Measurements from ENCODE around the gene DNAH10.

Gene DNAH10

DNA sequence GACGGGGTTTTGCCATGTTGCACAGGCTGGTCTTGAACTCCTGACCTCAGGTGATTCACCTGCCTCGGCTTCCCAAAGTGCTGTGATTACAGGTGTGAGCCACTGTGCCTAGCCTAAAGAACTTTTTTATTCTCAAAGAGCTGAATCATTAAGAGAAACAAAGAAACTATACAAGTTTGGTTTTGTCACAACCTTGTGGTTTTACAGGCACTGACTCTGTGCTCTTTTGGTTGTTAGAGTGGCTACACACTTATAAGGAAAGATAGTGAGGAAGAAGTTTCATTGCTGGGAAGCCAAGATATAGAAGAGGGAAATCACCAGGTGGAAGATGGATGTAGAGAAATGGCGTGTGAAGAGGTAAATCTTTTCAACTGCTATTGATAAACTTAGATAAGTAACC, 10.1 kb upstream of the DNAH10 start:
- peaks cover 80% of the 10 kb centered on the region for H3K36me3 ChIP-seq (ENCODE audit: insufficient read depth, low read length)
- no peak overlapping the region for H3K4me3 ChIP-seq (ENCODE audit: low read length)
- H3K9me3 ChIP-seq (ENCODE audit: low read length) = no peaks in the 10 kb centered on the region
- H3K4me1 ChIP-seq (ENCODE audit: insufficient read depth, low read length) = no peaks in the 10 kb centered on the region
- no peaks in the 10 kb centered on the region for H3K27me3 ChIP-seq (ENCODE audit: insufficient read depth, low read length)
- H2AFZ ChIP-seq (ENCODE audit: low read depth, low read length) = no peak overlapping the region

DNA sequence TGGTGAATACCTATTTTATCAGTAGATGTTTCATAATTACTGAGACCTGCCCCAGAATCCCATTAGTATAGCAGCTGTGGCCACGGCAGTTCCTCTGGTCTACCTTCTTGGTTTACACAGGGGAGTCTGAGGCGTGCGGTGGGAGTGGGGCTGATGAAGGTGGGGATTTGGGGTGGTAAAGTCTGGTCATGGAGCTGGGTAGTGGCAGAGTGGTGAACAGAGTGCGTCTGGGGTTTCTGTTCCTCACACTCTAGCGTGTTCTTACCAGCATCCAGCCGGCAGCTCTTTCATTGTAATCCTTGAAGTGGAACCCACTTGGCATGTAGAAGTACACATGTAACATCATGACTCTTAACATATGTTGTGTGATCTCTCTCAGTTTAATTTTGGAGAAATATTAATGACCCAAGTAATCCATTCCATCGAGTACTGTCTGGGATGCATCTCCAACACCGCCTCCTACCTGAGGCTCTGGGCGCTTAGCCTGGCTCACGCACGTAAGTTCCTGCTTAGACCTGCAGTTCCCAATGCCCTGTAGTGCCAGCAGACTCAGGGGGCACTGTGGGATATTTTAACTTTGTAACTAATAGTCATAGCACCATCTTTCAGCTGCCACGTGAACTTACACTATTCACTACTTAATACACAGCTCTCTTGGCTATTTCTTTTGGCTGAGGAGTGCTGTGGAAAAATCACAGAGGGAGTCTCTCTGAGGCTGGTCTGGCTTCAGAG, 7.9 kb upstream of the DNAH10 start:
- H3K27me3 ChIP-seq (ENCODE audit: insufficient read depth, low read length) = no peaks in the 10 kb centered on the region
- H2AFZ ChIP-seq (ENCODE audit: low read depth, low read length) = no peak overlapping the region
- no peak overlapping the region for H3K4me3 ChIP-seq (ENCODE audit: low read length)
- H3K9me3 ChIP-seq (ENCODE audit: low read length) = no peaks in the 10 kb centered on the region
- H3K4me1 ChIP-seq (ENCODE audit: insufficient read depth, low read length) = no peaks in the 10 kb centered on the region
- H3K36me3 ChIP-seq (ENCODE audit: insufficient read depth, low read length) = peaks cover 74% of the 10 kb centered on the region

DNA sequence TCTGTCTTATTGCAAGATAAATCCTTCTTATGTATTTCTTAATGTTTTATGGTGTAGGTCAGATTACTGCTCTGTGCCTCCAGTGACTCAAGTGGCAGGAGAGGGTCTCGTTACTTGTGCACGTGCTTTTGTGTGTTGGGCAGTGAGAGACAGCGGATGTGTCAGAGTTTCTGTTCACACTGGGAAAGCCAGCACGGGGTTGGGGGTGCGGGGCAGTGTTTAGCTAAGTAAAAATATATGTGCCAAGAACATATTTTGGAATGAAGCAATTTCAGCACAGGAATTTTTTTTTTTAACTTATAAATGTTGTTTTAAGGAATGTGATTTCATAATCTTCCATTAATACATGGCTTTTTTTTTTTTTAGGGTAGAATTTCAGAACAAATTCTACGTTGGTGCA, 4.5 kb upstream of the DNAH10 start:
- H2AFZ ChIP-seq (ENCODE audit: low read depth, low read length) = no peak overlapping the region
- no peak overlapping the region for H3K4me3 ChIP-seq (ENCODE audit: low read length)
- H3K27me3 ChIP-seq (ENCODE audit: insufficient read depth, low read length) = no peaks in the 10 kb centered on the region
- H3K4me1 ChIP-seq (ENCODE audit: insufficient read depth, low read length) = no peaks in the 10 kb centered on the region
- H3K36me3 ChIP-seq (ENCODE audit: insufficient read depth, low read length) = peaks cover 62% of the 10 kb centered on the region
- H3K9me3 ChIP-seq (ENCODE audit: low read length) = peaks cover 4% of the 10 kb centered on the region

DNA sequence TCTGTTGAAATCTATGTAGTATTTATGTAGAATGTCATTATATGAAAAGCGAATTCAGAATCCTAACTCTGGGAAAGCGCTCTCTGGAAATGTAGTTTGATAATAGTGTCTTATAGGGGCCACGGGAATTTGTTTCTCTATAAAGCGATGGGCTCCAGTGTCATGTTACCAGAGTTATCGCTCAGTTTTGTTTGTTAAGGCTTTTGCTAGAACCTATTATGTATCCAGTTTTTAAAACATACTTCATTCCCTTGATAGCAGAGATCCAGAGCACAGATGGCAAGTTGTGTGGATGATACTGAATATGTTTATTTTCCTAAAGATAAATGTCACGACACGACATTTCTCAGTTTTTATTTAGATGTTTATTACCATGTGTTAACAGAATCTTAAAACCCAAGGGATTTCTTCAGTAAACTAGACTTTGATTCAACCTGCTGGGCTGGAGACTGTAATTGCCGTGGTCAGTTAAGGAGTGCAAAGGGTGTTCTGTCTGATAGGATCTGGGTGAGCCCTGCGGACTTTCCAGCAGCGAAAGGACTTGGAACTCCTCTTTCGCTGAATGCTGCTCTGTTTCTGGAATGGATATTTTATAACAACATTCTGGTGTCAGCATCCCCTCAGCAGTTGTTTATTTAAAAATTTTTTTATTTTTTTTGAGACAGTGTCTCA, 1.7 kb upstream of the DNAH10 start:
- Histone ChIP-seq H3K9me3 (ENCODE audit: low read length) (peaks cover 10% of the 10 kb centered on the region), H3K27me3 (ENCODE audit: insufficient read depth, low read length) (no peaks in the 10 kb centered on the region), H3K36me3 (ENCODE audit: insufficient read depth, low read length) (peaks cover 47% of the 10 kb centered on the region), H3K4me3 (ENCODE audit: low read length) (no peak overlapping the region), H3K4me1 (ENCODE audit: insufficient read depth, low read length) (no peaks in the 10 kb centered on the region), H2AFZ (ENCODE audit: low read depth, low read length) (no peak overlapping the region)

GRCh38 chr12:123762715-123763052, 583 bp downstream of the DNAH10 start:
- no peak overlapping the region for H2AFZ ChIP-seq (ENCODE audit: low read depth, low read length)
- H3K36me3 ChIP-seq (ENCODE audit: insufficient read depth, low read length) = peaks cover 32% of the 10 kb centered on the region
- H3K27me3 ChIP-seq (ENCODE audit: insufficient read depth, low read length) = no peaks in the 10 kb centered on the region
- no peak overlapping the region for H3K4me3 ChIP-seq (ENCODE audit: low read length)
- peaks cover 10% of the 10 kb centered on the region for H3K9me3 ChIP-seq (ENCODE audit: low read length)
- no peaks in the 10 kb centered on the region for H3K4me1 ChIP-seq (ENCODE audit: insufficient read depth, low read length)

- Histone ChIP-seq H2AFZ (ENCODE audit: low read depth, low read length) (no peak overlapping the region), H3K36me3 (ENCODE audit: insufficient read depth, low read length) (peaks cover 29% of the 10 kb centered on the region), H3K4me1 (ENCODE audit: insufficient read depth, low read length) (no peaks in the 10 kb centered on the region), H3K4me3 (ENCODE audit: low read length) (no peak overlapping the region), H3K27me3 (ENCODE audit: insufficient read depth, low read length) (no peaks in the 10 kb centered on the region), H3K9me3 (ENCODE audit: low read length) (peaks cover 10% of the 10 kb centered on the region)
Observed at GRCh38 chr12:123763093-123763492, 992 bp downstream of the DNAH10 start.

- Histone ChIP-seq H3K36me3 (ENCODE audit: insufficient read depth, low read length) (peaks cover 26% of the 10 kb centered on the region), H3K27me3 (ENCODE audit: insufficient read depth, low read length) (no peaks in the 10 kb centered on the region), H3K4me1 (ENCODE audit: insufficient read depth, low read length) (no peaks in the 10 kb centered on the region), H2AFZ (ENCODE audit: low read depth, low read length) (no peak overlapping the region), H3K9me3 (ENCODE audit: low read length) (peaks cover 10% of the 10 kb centered on the region), H3K4me3 (ENCODE audit: low read length) (no peak overlapping the region)
Observed at GRCh38 chr12:123764109-123764508, 2.0 kb downstream of the DNAH10 start.

- Histone ChIP-seq H3K4me3 (ENCODE audit: low read length) (no peak overlapping the region), H3K4me1 (ENCODE audit: insufficient read depth, low read length) (no peaks in the 10 kb centered on the region), H3K9me3 (ENCODE audit: low read length) (peaks cover 10% of the 10 kb centered on the region), H3K27me3 (ENCODE audit: insufficient read depth, low read length) (no peaks in the 10 kb centered on the region), H3K36me3 (ENCODE audit: insufficient read depth, low read length) (peaks cover 17% of the 10 kb centered on the region), H2AFZ (ENCODE audit: low read depth, low read length) (no peak overlapping the region)
Observed at GRCh38 chr12:123765504-123766035, 3.5 kb downstream of the DNAH10 start.

DNA sequence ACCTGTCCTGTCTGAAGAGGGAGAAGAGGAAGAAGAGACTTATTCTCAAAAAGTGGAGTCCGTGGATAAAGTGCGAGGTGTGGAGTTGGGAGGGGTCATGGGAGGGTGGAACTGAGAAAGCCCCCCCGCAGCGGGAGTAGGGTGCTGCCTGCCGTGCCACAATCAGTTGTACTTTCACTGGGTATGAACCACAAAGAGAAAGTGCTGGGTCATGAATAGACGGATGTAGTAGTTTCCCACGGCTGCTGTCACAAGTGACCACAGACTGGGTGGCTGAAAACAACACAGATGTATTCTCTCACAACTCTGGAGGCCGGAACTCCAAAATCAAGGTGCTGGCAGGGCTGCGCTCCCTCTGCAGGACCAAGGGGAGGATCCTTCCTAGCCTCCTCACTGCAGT, 5.5 kb downstream of the DNAH10 start:
- Histone ChIP-seq H3K4me3 (ENCODE audit: low read length) (no peak overlapping the region), H3K4me1 (ENCODE audit: insufficient read depth, low read length) (no peaks in the 10 kb centered on the region), H2AFZ (ENCODE audit: low read depth, low read length) (no peak overlapping the region), H3K9me3 (ENCODE audit: low read length) (peaks cover 5% of the 10 kb centered on the region), H3K27me3 (ENCODE audit: insufficient read depth, low read length) (no peaks in the 10 kb centered on the region), H3K36me3 (ENCODE audit: insufficient read depth, low read length) (peaks cover 7% of the 10 kb centered on the region)

DNA sequence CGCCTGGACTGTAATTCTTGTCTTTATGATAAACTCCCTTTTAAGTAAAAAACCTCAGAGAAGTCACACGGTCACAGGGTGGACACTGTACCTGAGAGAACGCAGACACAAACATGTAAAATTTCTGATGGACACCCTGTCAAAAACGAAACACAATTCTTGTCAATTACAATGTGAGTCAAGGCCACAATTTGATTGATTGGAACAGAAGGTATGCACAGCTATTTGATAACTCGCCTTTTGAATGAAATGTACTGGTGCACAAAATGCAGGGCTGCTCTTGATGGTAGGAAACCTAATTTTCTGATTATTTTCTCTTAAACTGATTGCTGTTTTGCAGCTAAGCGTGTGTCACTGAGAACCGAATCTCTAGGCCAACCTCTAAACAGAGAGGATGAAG, 9.2 kb downstream of the DNAH10 start:
- no peak overlapping the region for H3K4me3 ChIP-seq (ENCODE audit: low read length)
- no peaks in the 10 kb centered on the region for H3K36me3 ChIP-seq (ENCODE audit: insufficient read depth, low read length)
- no peaks in the 10 kb centered on the region for H3K27me3 ChIP-seq (ENCODE audit: insufficient read depth, low read length)
- H2AFZ ChIP-seq (ENCODE audit: low read depth, low read length) = no peak overlapping the region
- no peaks in the 10 kb centered on the region for H3K9me3 ChIP-seq (ENCODE audit: low read length)
- H3K4me1 ChIP-seq (ENCODE audit: insufficient read depth, low read length) = no peaks in the 10 kb centered on the region

- Histone ChIP-seq H3K27me3 (ENCODE audit: insufficient read depth, low read length) (no peaks in the 10 kb centered on the region), H3K4me1 (ENCODE audit: insufficient read depth, low read length) (no peaks in the 10 kb centered on the region), H3K36me3 (ENCODE audit: insufficient read depth, low read length) (no peaks in the 10 kb centered on the region), H3K4me3 (ENCODE audit: low read length) (no peak overlapping the region), H3K9me3 (ENCODE audit: low read length) (no peaks in the 10 kb centered on the region), H2AFZ (ENCODE audit: low read depth, low read length) (no peak overlapping the region)
Observed at GRCh38 chr12:123772074-123772473, 10.0 kb downstream of the DNAH10 start.

GRCh38 chr12:123773375-123773774, 11.3 kb downstream of the DNAH10 start:
- H3K27me3 ChIP-seq (ENCODE audit: insufficient read depth, low read length) = no peaks in the 10 kb centered on the region
- no peak overlapping the region for H2AFZ ChIP-seq (ENCODE audit: low read depth, low read length)
- H3K36me3 ChIP-seq (ENCODE audit: insufficient read depth, low read length) = no peaks in the 10 kb centered on the region
- H3K4me3 ChIP-seq (ENCODE audit: low read length) = no peak overlapping the region
- H3K4me1 ChIP-seq (ENCODE audit: insufficient read depth, low read length) = no peaks in the 10 kb centered on the region
- H3K9me3 ChIP-seq (ENCODE audit: low read length) = no peaks in the 10 kb centered on the region

- no peaks in the 10 kb centered on the region for H3K36me3 ChIP-seq (ENCODE audit: insufficient read depth, low read length)
- H3K4me1 ChIP-seq (ENCODE audit: insufficient read depth, low read length) = no peaks in the 10 kb centered on the region
- no peaks in the 10 kb centered on the region for H3K27me3 ChIP-seq (ENCODE audit: insufficient read depth, low read length)
- no peak overlapping the region for H3K4me3 ChIP-seq (ENCODE audit: low read length)
- H2AFZ ChIP-seq (ENCODE audit: low read depth, low read length) = no peak overlapping the region
- H3K9me3 ChIP-seq (ENCODE audit: low read length) = no peaks in the 10 kb centered on the region
Observed at GRCh38 chr12:123779551-123779950, 17.4 kb downstream of the DNAH10 start.

Measured in neuron (in vitro differentiated cells).